Breast epithelium (tissue), 3 donors: ENCODE measurements around the gene RPN2.

Experiments used
- POLR2A ChIP-seq: fragments of 450-650 bp; IDR thresholded peaks from one replicate; pipeline ENCODE4 v1.6.1; 2016; ENCODE audit warnings: antibody characterized with exemption, mild to moderate bottlenecking, moderate library complexity
- POLR2AphosphoS5 ChIP-seq, 3 donors: sonication (generic); formaldehyde crosslinking; IDR thresholded peaks; one replicate each; pipeline ENCODE4 v1.6.1; 2017; ENCODE audit warnings: antibody characterized with exemption in 3 of 3
- TF ChIP-seq, protein P1 (sequence below), 3 donors: fragments of 450-650 bp; IDR thresholded peaks; one replicate each; pipeline ENCODE4 v1.5.1; 2016 to 2017; ENCODE audit warnings: antibody characterized with exemption in 3 of 3, mild to moderate bottlenecking in 3 of 3, moderate library complexity in 3 of 3

DNA sequence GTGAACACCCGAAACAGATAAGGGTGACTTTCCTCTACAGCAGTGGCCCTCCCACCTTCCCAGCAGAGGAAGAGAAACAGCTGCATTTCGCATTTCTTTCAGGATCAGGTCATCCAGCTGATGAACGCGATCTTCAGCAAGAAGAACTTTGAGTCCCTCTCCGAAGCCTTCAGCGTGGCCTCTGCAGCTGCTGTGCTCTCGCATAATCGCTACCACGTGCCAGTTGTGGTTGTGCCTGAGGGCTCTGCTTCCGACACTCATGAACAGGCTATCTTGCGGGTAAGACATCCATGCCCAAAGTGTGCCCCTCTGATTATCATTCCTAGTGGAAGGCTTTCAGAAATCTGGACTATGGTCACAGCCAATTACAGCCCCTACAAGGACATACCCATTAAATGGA is 28.0 kb downstream of the RPN2 start:
- TF ChIP-seq, protein P1, sequence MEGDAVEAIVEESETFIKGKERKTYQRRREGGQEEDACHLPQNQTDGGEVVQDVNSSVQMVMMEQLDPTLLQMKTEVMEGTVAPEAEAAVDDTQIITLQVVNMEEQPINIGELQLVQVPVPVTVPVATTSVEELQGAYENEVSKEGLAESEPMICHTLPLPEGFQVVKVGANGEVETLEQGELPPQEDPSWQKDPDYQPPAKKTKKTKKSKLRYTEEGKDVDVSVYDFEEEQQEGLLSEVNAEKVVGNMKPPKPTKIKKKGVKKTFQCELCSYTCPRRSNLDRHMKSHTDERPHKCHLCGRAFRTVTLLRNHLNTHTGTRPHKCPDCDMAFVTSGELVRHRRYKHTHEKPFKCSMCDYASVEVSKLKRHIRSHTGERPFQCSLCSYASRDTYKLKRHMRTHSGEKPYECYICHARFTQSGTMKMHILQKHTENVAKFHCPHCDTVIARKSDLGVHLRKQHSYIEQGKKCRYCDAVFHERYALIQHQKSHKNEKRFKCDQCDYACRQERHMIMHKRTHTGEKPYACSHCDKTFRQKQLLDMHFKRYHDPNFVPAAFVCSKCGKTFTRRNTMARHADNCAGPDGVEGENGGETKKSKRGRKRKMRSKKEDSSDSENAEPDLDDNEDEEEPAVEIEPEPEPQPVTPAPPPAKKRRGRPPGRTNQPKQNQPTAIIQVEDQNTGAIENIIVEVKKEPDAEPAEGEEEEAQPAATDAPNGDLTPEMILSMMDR (IDR thresholded peaks at IDR 0.05): no peak
- TF ChIP-seq POLR2A: no peak
- no peak for TF ChIP-seq POLR2AphosphoS5 (IDR thresholded peaks at IDR 0.05)
